Liver (tissue), 9 donors: ENCODE data around the gene MTHFD2. TPM values are rescaled to one million over a fixed set of nuclear protein-coding genes. Genes with fewer than 3 reads are reported as not detected.

ENCODE experiments used
- DNase-seq: peaks from one replicate; pipeline ENCODE4 v3.0.0-alpha.2; 2017; ENCODE audit warnings: low spot score
- H3K27ac ChIP-seq, 2 donors: one replicate each; pipeline ENCODE4 v1.7.0; 2013; ENCODE audit warnings: inconsistent platforms in 2 of 2, low read length in 2 of 2, control low read depth in 1 of 2, low read depth in 1 of 2, mild to moderate bottlenecking in 1 of 2
- H3K27me3 ChIP-seq, 4 donors: one replicate each; pipeline versions ENCODE4 v1.6.1 to v1.7.0; 2013; ENCODE audit warnings: low read length in 3 of 4, inconsistent platforms in 1 of 4, mild to moderate bottlenecking in 1 of 4, moderate library complexity in 1 of 4; ENCODE audit not compliant: control insufficient read depth in 4 of 4, insufficient read depth in 4 of 4
- H3K36me3 ChIP-seq, 4 donors: one replicate each; pipeline versions ENCODE4 v1.6.1 to v1.7.0; 2013; ENCODE audit warnings: low read length in 3 of 4, mild to moderate bottlenecking in 3 of 4, low read depth in 1 of 4, moderate library complexity in 1 of 4; ENCODE audit not compliant: control insufficient read depth in 4 of 4, insufficient read depth in 3 of 4
- H3K4me1 ChIP-seq, 4 donors: one replicate each; pipeline versions ENCODE4 v1.6.1 to v1.7.0; 2013; ENCODE audit warnings: low read length in 3 of 4, mild to moderate bottlenecking in 3 of 4, moderate library complexity in 1 of 4; ENCODE audit not compliant: control insufficient read depth in 4 of 4, insufficient read depth in 4 of 4
- H3K4me3 ChIP-seq, 3 donors: one replicate each; pipeline versions ENCODE4 v1.6.1 to v1.7.0; 2013; ENCODE audit warnings: low read length in 3 of 3, control low read depth in 1 of 3, low read depth in 1 of 3, mild to moderate bottlenecking in 1 of 3
- H3K9ac ChIP-seq, 2 donors: one replicate each; pipeline ENCODE4 v1.7.0; 2013; ENCODE audit warnings: low read length in 2 of 2, mild to moderate bottlenecking in 2 of 2, moderate library complexity in 2 of 2, control low read depth in 1 of 2, low read depth in 1 of 2
- H3K9me3 ChIP-seq, 4 donors: one replicate each; pipeline versions ENCODE4 v1.6.1 to v1.7.0; 2013; ENCODE audit warnings: low read length in 3 of 4; ENCODE audit not compliant: control insufficient read depth in 4 of 4
- ATF3 ChIP-seq: IDR thresholded peaks from 2 replicates; pipeline ENCODE4 v1.6.1; 2016; ENCODE audit warnings: antibody characterized with exemption
- CTCF ChIP-seq: fragments of 150-350 bp; IDR thresholded peaks from 2 replicates; pipeline ENCODE4 v1.5.1; 2017; ENCODE audit warnings: improper control_type of control experiment, low read depth, low read length; ENCODE audit not compliant: missing input control
- EGR1 ChIP-seq, 2 donors: IDR thresholded peaks; 2 replicates each; pipeline ENCODE4 v1.6.1; 2016 to 2018; ENCODE audit warnings: antibody characterized with exemption in 2 of 2, low read depth in 2 of 2
- FOXA1 ChIP-seq: IDR thresholded peaks from 2 replicates; pipeline ENCODE4 v1.6.1; 2016; ENCODE audit warnings: antibody characterized with exemption
- FOXA2 ChIP-seq: IDR thresholded peaks from 2 replicates; pipeline ENCODE4 v1.6.1; 2016; ENCODE audit warnings: antibody characterized with exemption
- GABPA ChIP-seq, 2 donors: IDR thresholded peaks in 1 of 2; conservative IDR thresholded peaks in 1 of 2; 2 replicates each; pipeline ENCODE4 v1.6.1; 2016; ENCODE audit warnings: antibody characterized with exemption in 2 of 2, mild to moderate bottlenecking in 1 of 2, moderate library complexity in 1 of 2
- HNF4A ChIP-seq, 2 donors: conservative IDR thresholded peaks; 2 replicates each; pipeline ENCODE4 v1.6.1; 2016; ENCODE audit warnings: antibody characterized with exemption in 2 of 2, mild to moderate bottlenecking in 2 of 2
- HNF4G ChIP-seq: IDR thresholded peaks from 2 replicates; pipeline ENCODE4 v1.6.1; 2016; ENCODE audit warnings: antibody characterized with exemption
- JUND ChIP-seq, 2 donors: IDR thresholded peaks; 2 replicates each; pipeline ENCODE4 v1.6.1; 2016; ENCODE audit warnings: antibody characterized with exemption in 2 of 2
- MAX ChIP-seq: IDR thresholded peaks from 2 replicates; pipeline ENCODE4 v1.6.1; 2016; ENCODE audit warnings: antibody characterized with exemption
- NR2F2 ChIP-seq: IDR thresholded peaks from 2 replicates; pipeline ENCODE4 v1.6.1; 2016; ENCODE audit warnings: antibody characterized with exemption
- RAD21 ChIP-seq, 2 donors: IDR thresholded peaks; 2 replicates each; pipeline ENCODE4 v1.6.1; 2016; ENCODE audit warnings: antibody characterized with exemption in 2 of 2, mild to moderate bottlenecking in 2 of 2
- REST ChIP-seq: IDR thresholded peaks from 2 replicates; pipeline ENCODE4 v1.6.1; 2016; ENCODE audit warnings: antibody characterized with exemption, mild to moderate bottlenecking
- RXRA ChIP-seq, 2 donors: IDR thresholded peaks; 2 replicates each; pipeline ENCODE4 v1.6.1; 2017 to 2018; ENCODE audit warnings: antibody characterized with exemption in 2 of 2, mild to moderate bottlenecking in 1 of 2
- TAF1 ChIP-seq: conservative IDR thresholded peaks from 2 replicates; pipeline ENCODE4 v1.6.1; 2016; ENCODE audit warnings: antibody characterized with exemption, mild to moderate bottlenecking
- YY1 ChIP-seq: IDR thresholded peaks from 2 replicates; pipeline ENCODE4 v1.6.1; 2016; ENCODE audit warnings: antibody characterized with exemption, mild to moderate bottlenecking
- ZBTB33 ChIP-seq: IDR thresholded peaks from 2 replicates; pipeline ENCODE4 v1.6.1; 2016; ENCODE audit warnings: antibody characterized with exemption
- WGBS: extraction: QIAGEN DNeasy Blood & Tissue Kit; methylation state at CpG from one replicate; pipeline ENCODE4 v1.1.7; 2013; 5-methylcytosine and 5-hydroxymethylcytosine counted together
- polyA plus RNA-seq, 2 donors: library from polyadenylated mRNA; stranded (reverse) in 1 of 2; unstranded in 1 of 2; fragments of 200-250 nt in 1 of 2; fragments of >200 nt in 1 of 2; fragmentation: Nextera tagmentation in 1 of 2; extraction: Ambion mirVana in 1 of 2; gene quantifications; one replicate each; pipeline versions ENCODE4 v1.2.1 to v1.2.3, GENCODE V29; 2013 to 2015
- total RNA-seq, 2 donors: library from RNA; depleted of rRNA; stranded (reverse); fragments of >200 nt; gene quantifications; one replicate each; pipeline ENCODE4 v1.2.3, GENCODE V29; 2014
- donor health status: healthy.
- donor health status: healthy.
- donor health status: healthy.
- donor health status: healthy.
- donor health status: healthy.

MTHFD2 gene
- total and polyA plus RNA-seq, 4 donors, result 1.6 to 27.5 (median 2.8) TPM

GRCh38 chr2:74199871-74200305, 1.5 kb downstream of the MTHFD2 start:
- DNase-seq, result no peak
- Histone ChIP-seq H3K4me3 (no peak overlapping the region), H3K27ac (no peak overlapping the region), H3K9ac (no peak overlapping the region), H3K27me3 (peaks cover 0 to 3% (median 0%) of the 10 kb centered on the region in 4 donors), H3K4me1 (peaks cover 2 to 17% (median 7%) of the 10 kb centered on the region in 4 donors), H3K9me3 (peaks cover 0 to 4% (median 0%) of the 10 kb centered on the region in 4 donors), H3K36me3 (no peaks in the 10 kb centered on the region)
- 56% methylated on average over 8 of the region's 8 CpGs for WGBS
- TF ChIP-seq EGR1 (IDR thresholded peaks at IDR 0.05; ENCODE audit: low read depth in 2 of 2) (no peak), CTCF (no peak), GABPA (IDR thresholded peaks at IDR 0.05 in 1 of 2, conservative IDR thresholded peaks at IDR 0.05 in 1 of 2) (no peak), FOXA2 (no peak), JUND (IDR thresholded peaks at IDR 0.05) (no peak), HNF4G (no peak), REST (no peak), ATF3 (no peak), MAX (no peak), ZBTB33 (no peak), YY1 (no peak), RXRA (IDR thresholded peaks at IDR 0.05) (no peak), TAF1 (no peak), HNF4A (conservative IDR thresholded peaks at IDR 0.05) (no peak), FOXA1 (no peak), RAD21 (IDR thresholded peaks at IDR 0.05) (no peak), NR2F2 (no peak)

- TF ChIP-seq HNF4G (no peak), FOXA2 (no peak), GABPA (IDR thresholded peaks at IDR 0.05 in 1 of 2, conservative IDR thresholded peaks at IDR 0.05 in 1 of 2) (no peak), REST (no peak), MAX (no peak), NR2F2 (no peak), CTCF (no peak)
- Histone ChIP-seq H3K36me3 (no peaks in the 10 kb centered on the region), H3K4me3 (no peak overlapping the region), H3K9ac (no peak overlapping the region), H3K4me1 (peaks cover 2 to 17% (median 7%) of the 10 kb centered on the region in 4 donors), H3K9me3 (peaks cover 0 to 4% (median 0%) of the 10 kb centered on the region in 4 donors), H3K27ac (no peak overlapping the region), H3K27me3 (peaks cover 0 to 3% (median 0%) of the 10 kb centered on the region in 4 donors)
- DNase-seq, result no peak
- WGBS, result 80% methylated on average over 3 of the region's 3 CpGs
Measured at GRCh38 chr2:74201196-74201595, 2.8 kb downstream of the MTHFD2 start.
